NCI-H2171 treated with DMSO at 0.1 percent for 48 hours (cell line): ENCODE results near the gene SRPX2.

Experiments
- DNase-seq: peaks from one replicate; lab custom pipeline; 2025; lab: John Stamatoyannopoulos, UW

The SRPX2 gene

DNA sequence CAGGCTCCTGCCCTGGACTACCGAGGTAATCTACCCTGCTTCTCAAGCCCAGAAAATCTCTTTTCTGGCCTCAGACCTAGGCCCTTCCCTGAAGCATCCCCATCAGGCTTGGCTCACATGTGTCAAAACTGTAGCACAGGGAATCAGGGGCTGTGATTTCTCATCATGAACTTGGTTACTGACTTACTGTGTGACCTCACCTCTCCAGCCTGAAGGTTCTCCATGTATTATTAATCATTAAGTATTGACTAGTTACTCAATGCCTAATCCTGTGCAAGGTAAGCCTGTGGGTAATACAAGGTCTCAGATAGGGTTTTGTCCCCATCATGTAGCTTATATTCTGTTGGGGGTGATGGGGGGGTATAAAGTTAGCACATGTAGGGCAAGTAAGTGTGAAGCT, 6.8 kb downstream of the SRPX2 start:
- DNase-seq: no peak

DNA sequence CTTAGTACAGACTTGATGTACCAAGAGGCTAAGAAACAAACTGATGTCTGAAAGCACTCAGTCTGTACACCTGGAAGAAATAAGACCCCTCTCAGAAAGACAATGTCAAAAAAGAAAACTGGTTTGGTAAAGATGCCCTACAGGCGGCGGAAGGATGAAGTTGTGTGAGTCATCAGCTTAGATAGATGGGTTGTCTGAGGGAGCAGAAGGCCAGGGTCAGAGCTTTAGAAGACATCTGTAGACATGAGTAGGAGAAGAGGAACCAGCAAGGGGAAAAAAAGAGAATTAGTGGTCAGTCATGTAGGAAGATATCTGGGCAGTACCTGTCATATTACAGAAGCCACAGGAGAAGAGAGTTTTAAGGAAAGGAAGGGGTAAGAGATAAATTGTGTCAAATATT, 8.3 kb downstream of the SRPX2 start:
- DNase-seq: no peak

DNA sequence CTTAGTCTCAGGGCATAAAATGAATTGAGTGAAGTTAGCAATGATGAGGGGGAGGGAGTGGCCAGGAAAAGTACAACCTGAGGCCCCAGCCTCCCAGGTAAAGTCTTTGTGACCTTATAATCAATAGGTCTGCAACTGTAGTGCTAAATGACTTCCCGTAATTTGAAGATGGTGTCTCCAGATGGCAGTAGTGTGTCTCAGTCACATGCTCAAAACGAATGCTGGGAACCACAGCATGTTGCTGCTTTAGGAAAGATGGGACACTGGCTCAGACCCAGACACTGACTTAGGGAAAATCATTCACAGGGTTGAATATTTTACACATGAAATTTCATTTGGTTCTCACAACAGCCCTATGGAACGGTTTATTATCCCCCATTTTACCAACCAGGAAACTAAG, 10.3 kb downstream of the SRPX2 start:
- DNase-seq: peak; percentile 67

DNA sequence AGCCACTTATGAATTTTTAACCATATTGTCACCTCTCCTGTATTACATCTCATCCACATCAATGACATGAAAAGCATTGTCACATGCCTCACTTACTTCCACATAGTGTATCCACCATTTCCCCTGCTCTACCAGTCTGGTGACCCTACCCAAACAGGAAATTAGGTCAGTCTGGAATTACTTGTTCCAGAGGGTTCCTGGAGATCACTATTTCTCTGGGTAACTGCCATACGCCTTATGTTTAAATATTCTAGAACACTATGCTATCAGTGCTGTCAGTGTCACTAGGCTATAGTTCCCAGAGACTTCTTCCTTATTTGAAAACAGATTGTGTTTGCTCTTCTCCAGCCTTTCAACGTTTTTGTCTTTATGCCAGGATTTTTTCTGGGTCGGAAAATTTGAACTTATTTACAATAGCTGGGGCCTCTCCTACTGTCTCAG, 15.0 kb downstream of the SRPX2 start:
- DNase-seq: peak; percentile 71

DNA sequence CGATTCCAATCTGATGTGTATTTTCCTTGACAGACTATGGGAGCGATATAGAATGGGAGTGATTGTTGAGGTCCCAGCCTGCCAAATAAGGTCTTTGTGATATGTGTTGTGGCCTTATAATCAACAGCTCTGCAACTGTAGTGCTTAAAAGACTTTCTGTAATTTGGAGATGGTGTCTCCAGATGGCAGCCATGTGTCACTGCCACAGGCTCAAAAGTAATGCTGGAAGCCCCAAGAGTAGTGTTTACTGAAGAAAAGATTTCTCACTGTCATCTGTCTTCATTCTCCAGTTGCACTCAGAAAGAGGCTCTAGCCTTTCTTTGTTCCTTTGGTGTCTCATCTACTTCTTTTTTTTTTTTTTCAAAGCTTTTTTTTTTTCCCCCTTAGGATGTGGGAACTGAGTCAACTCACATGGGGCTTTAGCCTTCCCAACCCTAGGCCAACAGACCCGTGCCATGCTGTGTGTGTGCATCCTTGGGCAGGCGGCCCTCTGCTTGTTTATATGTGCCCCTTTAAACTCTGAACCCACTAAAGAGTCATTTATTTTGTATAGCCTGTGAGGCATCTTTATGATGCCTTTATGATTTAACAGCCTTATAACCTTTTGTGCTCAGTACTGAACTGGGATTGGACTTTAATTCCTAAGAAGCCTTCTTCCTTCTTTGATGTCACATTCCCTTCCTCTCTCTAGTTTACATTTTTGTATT, 15.6 kb downstream of the SRPX2 start:
- DNase-seq: peak; percentile 76

DNA sequence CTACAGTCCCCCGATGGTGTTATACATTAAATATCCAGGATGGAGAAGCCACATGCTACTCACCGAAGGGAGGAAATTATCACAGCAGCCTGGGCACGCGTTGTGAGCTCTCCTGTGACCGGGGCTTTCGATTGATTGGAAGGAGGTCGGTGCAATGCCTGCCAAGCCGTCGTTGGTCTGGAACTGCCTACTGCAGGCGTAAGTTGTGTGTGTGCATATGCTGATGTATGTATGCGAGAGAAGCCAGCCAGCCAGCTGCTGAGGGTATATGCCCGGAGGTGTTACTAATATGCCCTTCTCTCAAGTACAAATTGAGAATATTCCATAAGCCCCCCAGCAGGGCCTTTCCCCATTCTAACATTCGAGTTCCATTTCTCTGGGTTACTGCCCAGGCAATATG, 18.2 kb downstream of the SRPX2 start:
- no peak for DNase-seq

DNA sequence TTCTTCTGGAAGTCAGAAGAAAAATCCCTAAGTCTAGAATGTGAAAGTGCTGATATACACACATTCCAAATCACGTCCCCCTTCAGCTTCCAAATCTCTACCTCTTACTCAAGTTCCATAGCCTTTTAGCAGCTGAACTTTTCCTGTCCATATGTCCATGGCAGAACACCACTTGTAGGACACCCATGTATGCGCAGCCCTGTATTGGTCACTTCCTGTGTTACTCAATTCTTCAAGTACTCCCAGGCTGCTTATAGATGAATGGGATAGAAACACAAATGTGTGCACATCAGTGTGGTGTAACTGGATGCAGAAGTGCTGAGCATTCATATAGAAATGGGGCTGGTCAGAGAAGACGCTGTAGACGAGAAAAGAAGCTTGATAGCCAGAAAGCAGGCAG, 18.8 kb downstream of the SRPX2 start:
- DNase-seq: no peak

DNA sequence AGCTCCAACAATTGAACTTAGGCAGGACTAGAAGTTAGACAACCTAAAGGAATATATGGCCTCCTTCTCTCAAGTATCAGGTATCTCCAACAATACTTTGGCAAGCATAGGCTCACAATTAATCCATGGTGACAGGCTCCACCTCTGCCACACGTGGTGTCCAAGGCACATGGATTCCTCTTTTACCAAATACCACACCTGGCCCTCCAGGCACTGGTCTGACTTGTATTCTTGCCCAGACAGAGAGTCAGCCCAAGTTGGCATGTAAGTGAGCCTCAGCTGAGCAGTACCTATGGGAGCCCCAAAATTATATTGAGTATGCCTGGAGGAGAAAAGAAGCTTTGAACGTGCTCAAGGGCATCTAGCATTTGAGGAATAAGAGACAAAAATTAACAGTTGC, 19.6 kb downstream of the SRPX2 start:
- peak; percentile 29 for DNase-seq

DNA sequence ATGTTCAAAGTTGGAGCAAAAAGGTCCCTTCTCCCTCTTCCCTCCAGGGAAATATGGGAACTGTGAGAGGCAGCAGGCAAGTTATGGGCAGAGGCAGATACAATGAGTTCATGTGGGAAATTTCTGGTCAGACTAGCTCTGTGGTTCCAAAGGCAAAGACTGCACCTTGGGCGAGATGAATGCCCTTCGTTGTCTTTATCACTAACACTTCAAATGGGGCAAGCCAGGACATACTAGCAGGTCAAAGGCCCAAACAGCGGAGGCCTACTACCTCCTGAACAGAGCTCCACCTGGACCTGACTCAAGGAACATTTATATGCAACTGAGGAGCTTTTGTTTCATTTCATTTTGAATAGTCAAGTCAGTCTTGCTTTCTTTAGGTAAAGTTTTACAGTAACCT, 29.0 kb downstream of the SRPX2 start:
- no peak for DNase-seq

DNA sequence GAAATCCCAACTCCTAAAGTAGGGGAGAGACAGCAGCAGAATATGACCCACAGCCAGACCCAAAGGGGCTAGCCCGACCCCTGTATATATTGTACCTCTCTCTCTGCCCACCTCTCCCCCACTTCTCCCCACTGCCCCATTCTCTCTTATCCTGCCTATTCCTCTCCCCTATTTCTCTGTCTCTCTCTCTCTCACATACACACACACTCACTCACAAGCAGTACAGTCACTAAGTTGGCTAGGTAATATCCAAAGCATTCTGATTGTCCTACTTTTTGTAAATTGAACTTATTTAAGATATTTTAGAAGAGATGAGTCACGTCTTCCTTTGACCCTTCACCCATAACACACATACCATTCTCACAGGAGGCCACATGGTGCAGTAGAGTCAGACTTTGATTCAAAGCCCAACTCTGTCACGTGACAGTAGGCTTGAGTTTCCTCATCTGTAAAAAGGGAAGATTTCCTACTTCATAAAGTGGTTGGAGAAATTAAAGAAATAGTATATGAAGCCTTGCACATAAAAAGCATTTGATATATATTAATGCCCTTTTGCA, 29.5 kb downstream of the SRPX2 start:
- no peak for DNase-seq

DNA sequence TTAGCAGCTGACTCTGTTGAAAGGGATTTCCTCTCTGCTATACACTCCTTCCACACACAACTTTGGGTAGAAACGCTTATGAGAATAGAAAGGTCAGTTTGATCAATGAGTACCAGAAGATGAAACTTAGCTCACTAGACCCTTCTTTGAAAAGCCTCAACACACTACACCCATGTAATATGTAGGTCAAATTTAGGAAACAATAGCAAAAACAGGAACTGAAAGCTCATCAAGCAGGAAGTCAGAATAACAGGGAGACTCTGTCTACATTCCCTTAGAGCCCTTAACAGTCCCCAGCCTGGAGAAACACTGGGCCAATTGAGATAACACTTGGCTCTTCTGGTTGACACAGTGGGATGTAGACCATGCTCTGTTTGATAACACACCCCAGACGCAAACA, 30.7 kb downstream of the SRPX2 start:
- DNase-seq: no peak

DNA sequence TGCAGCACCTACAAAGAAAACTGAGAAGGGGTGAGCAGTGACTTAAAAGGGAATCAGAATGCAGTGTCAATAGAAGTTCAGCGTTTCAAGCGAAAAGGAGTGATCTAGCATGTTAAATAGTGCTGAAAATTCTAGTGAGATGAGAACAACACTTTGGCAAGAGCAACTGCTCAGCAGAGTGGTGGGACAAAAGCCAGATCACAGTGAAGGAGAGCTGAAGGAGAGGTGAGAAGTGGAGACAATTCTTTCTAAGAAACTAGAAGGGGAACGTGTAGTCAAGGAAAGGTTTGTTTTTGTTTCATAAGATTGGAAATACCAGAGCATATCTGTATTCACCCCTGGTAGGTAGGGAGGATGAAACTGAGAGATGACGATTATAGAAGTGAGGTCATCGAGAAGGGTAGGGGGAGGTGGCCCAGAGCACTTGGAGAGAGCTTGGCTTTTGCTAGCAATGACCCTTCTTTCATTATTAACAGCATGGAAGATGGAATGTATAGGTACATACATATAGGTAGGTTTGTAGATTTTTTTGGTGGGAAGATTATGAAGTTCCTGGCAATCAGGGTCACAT, 33.7 kb downstream of the SRPX2 start:
- DNase-seq: no peak

DNA sequence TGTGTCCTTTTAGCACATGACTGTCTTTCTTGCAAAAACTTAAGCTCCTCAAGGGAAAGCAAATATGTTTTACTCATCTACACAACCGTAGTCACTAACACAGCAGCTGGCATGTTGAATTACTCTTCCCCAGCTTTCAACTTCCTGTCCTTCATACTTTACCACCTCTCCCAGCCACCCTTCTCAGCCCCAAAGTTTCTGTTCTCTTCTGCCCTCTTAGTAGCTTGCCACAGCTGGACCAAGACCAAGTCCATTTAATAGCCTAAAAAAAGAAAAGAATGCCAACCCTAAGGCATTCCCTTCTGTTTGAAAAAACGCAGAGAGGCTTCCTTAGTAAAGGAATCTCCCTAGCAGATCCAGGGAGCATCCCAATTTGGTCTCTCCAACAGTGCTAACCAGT, 36.8 kb downstream of the SRPX2 start:
- DNase-seq: no peak

DNA sequence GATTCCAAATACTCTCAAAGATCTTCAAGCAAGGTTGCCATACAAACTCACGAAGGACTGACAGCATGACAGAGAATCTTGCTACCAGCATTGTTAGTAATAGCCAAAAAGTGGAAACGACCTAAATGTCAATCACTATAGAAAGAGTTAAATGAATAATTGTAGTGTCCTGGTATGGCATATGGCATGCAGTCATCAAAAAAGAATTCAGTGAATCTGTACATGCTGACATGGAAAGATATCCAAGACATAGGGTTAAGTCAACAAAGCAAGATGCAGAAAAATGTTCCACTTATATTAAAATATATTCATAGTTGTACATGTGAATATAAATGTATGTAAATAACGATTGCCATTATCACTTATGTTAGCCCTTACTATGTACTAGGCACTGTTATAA, 37.6 kb downstream of the SRPX2 start:
- no peak for DNase-seq

DNA sequence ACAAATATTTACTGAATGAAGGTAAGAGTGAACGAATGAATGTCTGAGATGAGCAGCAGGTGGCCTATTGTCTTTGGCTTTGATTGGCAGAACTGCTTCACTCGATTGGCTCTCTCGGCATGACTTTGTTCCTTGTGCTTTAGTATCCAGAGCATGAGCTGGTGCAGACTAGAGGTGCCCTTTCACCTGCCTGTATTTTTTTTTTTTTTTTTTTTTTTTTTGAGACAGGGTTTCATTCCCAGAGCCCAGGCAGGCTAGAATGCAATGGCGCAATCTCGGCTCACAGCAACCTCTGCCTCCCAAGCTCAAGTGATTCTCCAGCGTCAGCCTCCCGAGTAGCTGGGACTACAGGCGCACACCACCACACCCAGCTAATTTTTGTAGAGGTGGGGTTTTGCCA, 38.9 kb downstream of the SRPX2 start:
- no peak for DNase-seq

DNA sequence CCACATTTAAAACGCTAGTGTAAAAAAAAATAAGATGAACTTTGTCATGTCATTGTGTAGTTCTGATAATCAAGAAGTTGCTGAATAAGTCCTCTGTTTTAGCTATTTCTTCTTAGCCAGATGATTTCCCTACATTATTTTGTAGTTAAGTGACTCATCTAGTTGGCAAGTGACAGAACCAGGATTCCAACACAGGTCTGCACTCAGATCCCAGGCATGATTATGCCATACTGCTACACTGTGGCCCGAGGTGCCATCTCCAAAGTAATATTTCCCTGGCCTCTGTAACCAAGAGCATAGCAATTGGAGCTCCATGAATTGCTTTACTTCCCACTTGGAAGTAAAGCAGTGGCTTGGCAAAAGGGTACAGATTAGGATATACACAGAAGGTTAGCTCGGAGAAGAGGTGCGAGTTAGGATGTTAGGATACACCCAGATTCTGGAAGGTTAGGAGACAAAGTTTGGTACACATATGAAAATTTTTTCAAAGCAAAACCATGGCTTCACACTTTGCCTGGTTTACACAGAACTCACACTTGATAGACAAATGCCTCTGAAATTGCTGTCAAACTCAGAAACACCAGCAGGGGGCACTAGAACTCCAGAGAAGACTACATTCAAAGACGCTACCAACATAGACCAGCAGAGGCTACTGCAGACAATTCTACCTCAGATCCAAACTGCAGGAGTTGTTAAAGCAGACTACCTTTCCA, 41.4 kb downstream of the SRPX2 start:
- peak; percentile 84 for DNase-seq

DNA sequence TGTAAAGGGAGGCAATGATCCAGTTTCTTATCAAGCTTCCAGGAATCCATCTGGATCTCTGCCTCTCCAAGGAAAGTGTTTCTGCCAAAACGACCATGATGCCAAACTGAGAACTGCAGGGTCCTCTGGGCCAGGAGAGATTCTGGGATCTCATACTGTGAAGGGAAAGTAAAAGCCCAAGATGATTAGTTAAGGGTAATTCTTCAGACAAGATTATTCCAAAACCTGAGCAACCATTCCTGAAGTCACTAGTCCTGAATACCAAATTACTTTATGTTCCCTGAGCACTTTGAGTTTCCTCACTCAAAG, 42.0 kb downstream of the SRPX2 start:
- no peak for DNase-seq

DNA sequence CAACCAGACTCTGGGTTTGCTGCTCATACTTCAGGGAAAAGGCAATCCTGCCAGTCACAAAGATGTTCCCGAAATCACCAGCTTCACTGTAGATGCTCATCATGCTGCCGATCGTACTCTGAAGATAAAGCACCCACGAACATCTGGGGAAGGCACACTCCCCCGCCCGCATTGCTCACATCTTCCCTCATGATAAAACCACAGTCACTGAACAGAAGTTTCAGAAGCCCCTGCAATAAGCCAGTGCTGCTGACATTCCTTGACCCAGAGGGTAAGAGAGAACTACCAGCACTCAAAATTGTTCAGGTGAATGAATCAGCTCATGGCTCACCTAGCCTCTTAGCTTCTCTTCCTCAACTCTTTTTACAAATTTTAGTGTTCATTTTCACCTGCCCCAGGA, 43.1 kb downstream of the SRPX2 start:
- no peak for DNase-seq

DNA sequence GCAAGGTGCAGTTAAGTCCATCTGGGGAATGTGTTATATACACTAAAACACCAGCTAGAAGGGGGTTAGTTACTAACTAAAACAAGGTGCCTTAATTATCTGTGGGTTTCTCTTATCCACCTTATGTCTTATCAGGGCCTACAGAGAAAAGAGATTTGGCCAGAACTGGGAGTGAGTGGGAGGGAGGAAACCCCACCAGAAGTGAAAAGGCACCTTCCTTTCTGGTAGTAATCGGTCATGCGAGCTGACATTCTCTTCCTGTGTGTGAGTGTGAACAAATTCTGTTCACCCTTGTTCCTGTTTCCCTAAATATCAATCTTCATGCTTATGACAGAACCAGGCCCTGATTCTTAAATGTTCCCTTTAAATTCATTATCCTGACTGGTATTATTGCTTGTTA, 43.5 kb downstream of the SRPX2 start:
- DNase-seq: no peak

DNA sequence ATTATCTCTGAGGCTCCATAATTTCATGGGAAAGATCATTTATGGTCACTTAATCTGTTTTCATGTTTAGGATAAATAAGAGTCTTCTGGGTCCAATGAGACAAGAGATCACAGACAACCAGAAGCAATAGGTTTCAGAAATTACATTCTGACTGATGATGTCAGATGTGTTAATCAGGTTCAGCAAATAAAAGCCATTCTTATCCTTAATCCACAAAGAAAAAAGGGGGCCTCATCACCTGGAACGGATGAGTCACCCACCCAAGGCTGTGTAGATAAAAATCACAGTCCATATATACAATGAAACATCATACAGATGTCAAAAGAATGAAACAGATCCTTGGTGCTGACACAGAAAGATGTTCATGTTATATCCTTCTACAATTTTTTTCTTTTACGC, 51.3 kb downstream of the SRPX2 start:
- DNase-seq: peak; percentile 35

DNA sequence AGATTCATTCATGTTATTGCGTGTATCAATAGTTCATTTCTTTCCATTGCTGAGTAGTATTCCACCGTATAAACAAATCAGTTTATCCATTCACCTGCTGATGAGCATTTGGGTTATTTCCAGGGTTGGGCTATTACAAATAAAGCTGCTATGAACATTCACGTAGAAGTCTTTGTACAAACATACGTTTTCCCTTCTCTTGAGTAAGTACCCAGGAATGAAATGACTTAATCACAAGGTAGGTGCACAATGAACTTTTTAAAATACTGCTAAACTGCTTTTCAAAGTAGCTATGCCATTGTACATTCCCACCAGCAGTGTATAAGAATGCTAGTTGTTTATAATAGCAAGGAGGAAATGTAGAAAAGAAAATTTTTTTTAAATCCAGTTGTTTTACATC, 52.0 kb downstream of the SRPX2 start:
- DNase-seq: no peak

DNA sequence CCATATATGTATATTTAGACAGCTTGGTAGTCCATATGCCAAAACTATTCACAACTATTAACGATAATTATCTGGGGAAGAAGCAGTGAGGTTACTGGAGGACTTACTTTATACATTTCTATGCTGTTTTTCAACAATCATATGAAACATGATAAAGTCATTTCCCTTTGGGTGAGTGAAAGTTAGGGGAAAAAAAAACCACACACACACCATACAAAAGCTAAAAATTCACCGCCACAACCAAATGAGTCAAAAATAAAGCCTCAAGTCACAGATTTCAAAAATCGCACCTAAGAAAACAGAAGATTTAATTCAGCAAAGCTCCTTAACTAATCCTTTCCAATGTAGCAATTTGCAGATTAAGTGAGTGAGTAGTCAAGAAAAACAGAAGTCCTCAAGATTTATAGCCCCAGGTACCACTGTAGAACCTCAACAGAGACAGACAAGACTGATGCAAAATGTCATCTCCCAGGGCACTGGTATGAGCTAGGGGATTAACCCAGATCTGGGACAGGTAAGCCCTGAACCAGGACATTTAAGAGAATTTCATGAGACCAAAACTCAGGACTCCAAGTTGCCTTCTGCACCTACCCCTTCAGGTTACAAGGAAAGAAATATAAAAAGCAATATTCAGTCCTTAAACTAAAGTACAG, 52.8 kb downstream of the SRPX2 start:
- no peak for DNase-seq

DNA sequence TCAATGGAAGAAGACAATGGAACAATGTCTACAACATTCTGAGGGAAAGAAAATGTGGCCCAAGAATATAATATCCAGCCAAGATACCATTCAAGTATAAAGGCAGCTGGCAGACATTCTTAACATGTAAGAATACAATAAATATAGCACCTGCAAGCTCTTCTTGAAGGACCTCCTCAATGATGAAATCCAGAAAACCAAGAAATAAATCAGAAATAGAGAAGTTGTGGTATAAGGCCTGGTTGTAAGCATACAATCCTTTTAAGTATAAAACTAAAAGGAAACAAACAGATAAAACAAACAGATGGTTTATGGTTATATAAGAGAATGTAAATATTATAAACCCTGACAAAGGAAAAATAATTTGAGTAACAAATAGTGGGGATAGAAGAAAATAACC, 54.6 kb downstream of the SRPX2 start:
- DNase-seq: no peak
